ENCODE results near the gene FAM221B.

FAM221B gene, protein sequence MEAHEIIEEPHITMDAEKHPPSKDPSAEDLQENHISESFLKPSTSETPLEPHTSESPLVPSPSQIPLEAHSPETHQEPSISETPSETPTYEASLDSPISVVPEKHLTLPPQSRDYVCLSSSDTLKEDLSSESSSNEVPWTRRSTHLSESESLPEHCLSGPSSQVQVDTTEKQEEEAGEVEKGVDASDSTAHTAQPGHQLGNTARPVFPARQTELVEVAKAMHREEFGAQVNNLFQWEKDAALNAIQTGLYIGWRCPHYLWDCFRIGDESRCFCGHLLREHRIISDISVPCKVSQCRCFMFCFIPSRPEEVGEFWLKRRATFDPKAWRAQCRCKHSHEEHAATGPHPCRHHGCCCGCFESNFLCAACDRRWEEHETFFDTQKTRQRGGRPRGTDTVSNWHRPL

DNA sequence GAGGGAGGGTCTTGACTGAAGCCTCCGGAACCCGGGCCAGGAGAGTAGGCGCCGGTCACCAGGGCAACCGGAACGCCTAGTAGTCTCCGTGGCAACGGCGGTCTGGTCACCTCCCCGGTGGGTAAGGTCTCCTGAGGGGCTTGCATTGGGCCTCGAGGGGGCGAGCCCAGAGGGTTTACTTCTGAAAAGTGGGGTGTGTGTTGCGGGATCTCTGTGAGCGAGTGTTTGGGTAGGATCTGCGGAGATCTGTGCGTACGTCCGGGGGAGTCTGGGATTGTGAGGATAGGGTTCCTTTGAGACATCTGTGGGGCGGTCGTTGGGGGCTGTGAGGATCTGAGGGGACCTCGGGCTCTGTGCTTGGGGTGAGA is at the start of gene FAM221B:
TSS of gene FAM221B (minus strand) at position 17 of the 368 bp plus-strand sequence. CDS start 2,571 bp downstream, outside the sequence.
- no peak for DNase-seq (ENCODE audit: low spot score)

DNA sequence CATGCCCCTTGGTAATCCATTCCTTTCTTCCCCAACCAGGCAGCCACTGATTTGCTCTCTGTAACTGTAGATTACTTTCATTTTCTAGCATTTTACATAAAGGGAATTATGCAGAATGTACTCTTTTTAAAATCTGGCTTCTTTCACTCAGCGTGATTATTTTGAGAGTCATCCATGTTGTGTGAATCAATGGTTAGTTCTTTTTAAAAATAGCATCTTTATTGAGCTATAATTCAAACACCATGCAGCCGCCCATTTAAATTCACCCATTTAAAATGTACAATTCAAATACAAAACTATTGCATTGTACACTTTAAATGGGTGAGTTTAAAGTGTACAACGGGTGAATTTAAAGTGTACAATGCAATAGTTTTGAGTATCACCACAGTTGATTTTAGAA is 44.0 kb upstream of the FAM221B start:
- DNase-seq (ENCODE audit: low spot score), result no peak

DNA sequence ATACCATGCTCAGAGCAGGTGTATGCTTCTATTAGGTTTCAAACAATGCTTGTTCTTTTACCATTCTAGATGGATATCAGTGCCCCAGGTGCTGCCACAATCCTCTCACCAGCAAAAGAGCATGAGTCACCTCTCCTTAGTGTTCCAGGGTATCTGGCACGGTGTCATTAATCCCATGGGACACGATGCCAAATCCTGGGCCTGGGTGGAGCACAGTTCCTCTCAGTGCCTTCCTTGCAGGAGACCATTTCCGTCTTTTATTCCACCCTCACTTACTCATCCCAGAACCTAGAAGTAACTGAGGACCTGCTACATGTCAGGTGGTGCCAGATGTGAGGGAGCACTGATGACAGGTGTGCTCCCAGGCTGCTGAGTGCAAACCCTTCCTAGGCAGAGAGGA is 43.0 kb upstream of the FAM221B start:
- DNase-seq (ENCODE audit: low spot score), result peak; percentile 62

DNA sequence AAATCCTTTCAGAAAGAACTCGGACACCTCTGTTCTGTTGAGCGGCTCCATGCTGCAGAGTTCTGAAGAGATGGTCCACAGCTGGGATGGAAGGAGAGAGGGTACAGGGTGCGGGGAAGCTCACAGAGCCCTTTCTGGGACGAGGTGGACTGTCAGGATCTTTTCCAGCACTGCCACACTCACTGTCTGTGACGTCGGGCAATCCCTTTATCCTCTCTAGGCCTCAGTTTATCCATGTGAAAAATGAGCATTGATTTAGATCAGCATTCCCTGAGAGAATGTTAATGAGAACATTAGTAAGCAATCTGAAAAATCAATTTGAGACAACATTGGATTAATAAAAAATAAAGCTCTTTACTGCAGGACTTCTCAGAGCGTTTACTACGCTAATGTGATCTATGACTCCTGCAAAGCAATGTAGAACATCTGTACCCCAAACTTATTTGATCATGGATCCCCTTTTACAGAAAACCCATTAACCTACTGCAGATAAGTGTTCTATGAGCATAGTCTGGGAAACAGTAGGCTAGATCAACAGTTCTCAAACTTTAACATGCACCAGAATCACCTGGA is 41.9 kb upstream of the FAM221B start, which contains the start of gene OR13J1:
TSS of gene OR13J1 (minus strand) at position 51 of the 573 bp plus-strand sequence. CDS start at position 51, 0 bp downstream.
- DNase-seq (ENCODE audit: low spot score), result no peak

DNA sequence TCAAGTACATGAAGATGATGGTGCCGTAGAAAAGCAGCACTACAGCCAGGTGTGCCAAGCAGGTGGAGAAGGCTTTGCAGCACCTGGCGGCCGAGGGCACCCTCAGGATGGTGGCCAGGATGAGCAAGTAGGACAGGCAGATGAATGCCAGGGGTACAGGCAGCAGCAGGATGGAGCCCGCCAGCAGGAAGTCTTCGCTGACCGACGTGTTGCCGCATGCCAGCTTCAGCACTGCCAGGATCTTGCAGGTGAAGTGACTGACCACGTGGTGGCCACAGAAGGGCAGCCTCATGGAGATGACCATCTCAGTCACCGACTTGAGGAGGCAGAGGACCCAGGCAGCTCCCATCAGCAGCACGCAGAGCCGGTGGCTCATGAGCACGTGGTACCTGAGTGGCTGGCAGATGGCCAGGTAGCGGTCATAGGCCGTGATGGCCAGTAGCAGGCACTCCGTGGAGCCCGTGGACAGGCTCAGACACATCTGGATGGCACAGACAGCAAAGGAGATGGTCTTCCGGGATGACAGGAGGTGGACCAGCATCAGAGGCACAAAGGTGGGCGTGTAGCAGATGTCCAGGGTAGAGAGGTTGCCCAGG is 41.2 kb upstream of the FAM221B start:
- DNase-seq (ENCODE audit: low spot score), result no peak

DNA sequence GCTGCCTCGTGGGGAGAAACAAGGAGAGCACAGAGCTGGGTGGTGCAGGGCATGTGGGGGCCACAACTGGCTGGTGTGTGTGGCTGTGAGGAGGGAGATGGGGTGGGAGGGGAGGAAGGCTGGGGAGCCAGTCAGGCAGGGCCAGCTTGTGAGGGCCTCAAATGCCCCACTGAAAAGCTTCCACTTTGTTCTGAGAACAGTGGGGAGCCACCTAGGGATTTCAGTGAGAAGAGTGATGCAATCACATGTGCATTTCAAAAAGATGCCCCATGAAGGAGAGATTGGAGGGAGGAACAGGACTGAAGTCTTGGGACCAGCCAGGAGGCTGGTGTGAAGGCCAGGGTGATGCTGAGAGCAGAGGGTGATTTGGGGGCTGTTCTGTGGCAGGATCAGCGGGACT is 40.4 kb upstream of the FAM221B start:
- no peak for DNase-seq (ENCODE audit: low spot score)

DNA sequence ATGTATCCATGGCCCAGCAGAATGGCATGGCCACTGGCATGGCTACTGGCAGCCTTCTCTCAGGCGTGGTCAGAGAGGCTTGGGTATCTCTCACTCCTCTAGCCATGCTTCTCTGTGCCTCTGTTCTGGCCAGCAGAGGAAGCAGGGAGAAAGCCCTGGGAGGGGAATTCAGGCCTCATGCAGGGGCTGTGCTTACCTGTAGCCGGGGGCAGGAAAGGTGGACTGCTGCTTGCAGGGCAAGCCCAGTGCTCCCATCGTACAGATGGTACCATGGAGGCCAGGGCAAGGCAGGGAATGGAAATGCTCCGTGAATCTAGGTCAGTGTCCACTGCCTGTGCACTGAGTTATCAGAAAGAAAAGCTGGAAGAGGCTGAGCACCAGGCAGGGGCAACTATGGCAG is 39.0 kb upstream of the FAM221B start:
- DNase-seq (ENCODE audit: low spot score), result no peak

DNA sequence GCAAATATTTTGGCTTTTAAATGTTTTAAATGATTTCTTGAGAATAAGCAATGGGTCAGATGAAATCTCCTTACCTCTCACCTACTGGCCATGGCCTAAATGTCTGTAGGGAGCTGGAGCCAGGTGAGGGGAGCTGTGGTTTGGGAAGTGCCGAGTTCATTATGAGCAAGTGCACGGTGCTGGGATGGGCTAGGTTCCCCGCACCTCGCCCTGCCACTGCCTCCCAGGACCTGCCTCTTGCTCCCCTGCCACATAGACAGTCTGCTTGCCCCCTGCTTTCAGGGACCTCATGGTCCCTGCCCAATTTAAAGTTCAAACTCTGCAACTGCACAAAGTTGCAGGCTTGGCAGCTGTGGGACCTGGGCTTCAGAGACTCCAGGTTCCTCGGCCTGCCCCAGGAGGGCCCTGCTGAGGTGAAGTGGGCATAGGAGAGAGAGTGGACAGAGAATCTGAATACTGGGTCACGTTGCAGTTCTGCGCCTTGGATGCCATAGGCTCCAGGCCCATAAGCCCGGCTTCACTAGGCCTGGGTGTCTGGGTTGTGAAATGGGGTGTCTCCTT is 36.2 kb upstream of the FAM221B start:
- no peak for DNase-seq (ENCODE audit: low spot score)

DNA sequence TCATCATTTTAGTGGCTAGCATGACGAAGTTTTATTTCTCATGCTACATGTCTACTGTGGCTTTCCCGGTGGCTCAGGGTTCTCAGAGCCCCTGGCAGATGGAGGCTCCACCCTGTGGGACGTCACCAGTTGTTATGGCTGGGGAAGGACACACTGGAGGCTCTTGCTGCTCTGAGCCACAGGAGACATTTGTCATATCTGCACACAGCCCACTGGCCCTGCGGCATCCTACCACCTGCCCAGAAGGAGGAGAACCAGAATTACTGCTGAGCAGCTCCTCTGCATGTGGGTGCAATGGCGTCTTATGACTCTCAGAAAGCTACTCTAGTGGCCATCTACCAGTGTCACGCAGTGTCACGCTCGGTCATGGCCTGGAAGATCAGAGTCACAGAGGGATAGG is 35.1 kb upstream of the FAM221B start:
- DNase-seq (ENCODE audit: low spot score), result no peak

DNA sequence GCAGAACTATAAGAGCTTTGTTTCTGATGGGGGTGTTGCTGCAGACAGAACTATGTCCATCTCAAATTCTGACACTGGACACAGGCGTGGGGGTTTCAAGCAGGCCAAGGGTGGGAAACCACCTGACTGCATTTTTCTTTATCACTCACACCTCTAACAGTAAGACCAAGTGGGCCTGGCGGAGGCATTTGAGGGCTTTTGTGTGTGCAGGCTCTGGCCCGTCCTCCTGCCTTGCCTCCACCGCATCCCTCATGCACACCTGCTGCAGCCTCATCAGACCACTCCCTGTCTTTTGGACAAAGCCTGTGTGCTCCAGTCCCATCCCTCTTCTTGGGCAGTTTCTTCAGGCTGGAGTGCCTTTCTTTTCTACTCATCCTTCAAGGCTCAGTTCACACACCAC is 33.8 kb upstream of the FAM221B start:
- DNase-seq (ENCODE audit: low spot score), result no peak

DNA sequence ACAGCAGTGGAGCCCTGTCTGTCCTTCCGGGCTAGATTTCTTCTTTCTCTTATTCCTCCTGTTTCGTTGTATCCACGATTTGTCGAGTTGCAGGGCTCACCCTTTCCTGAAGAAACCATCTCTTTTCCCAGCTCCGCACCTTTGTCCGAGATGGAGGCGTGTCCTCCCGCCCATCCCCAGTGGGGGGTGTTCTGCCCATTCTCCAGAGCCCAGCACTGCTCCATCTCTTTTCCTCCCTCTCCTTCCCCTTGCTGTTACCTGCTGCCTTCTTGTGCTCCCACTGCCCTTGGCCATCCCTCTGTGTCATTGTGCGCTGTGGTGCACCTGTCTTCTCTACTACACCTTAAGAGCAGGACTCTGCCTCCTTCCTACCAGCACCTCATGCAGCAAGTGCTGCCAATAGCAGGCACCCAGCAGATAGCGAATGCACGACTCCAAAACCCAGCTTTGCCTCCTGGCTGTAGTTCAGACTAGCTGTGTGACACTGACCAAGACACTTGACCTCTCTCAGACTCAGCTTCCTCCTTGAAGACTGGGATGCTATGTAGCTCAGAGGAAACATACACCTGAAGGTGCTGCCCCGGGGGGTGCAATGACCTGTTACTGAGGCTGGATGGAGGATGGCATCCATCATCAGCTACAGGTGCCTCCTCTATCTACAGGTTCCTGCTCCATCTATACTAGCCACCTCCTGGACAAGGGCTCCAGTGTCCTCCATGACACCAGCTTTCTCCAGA is 32.8 kb upstream of the FAM221B start:
- no peak for DNase-seq (ENCODE audit: low spot score)

DNA sequence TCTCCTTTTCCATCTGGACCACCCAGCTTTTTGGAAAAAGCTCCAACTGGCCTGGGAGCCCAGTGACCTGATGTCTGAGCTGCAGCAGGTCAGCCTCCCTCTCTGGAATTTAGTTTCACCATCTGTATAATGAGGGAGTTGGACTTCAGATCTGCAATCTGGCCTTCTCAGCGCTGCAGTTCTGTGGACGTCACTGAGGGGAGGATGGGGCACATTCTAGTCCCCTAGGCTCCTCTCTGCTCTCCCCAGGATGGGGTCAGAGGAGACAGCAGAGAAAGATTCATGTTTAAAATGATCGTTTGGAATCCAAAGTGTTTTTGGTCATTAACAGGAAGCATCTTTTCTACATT is 31.4 kb upstream of the FAM221B start:
- no peak for DNase-seq (ENCODE audit: low spot score)

DNA sequence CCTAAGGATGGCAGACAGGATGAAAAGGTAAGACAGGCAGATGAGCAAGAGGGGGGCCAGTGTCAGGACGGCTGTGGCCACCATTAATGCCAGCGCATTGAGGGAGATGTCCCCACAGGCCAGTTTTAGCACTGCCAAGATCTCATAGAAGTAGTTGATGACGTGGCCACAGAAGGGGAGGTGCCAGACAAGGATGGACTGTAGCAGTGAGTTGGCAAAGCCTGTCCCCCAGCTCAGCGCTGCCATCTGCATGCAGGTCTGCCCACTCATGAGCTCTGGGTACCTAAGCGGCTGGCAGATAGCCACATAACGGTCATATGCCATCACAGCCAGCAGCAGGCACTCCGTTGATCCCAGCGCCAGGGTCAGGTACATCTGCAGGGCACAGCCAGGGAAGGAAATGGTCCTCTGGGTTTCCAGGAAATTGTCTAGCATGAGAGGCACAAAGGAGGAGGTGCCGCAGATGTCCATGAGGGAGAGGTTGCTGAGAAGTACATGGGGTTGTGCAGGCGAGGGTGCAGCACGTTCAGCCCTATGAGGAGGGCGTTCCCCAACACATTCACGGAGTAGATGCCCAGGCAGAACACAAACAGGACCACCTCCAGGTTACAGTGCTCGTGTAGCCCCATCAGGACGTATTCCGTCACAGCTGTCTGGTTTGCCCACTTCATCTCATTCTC is 30.9 kb upstream of the FAM221B start:
- peak; percentile 44 for DNase-seq (ENCODE audit: low spot score)

DNA sequence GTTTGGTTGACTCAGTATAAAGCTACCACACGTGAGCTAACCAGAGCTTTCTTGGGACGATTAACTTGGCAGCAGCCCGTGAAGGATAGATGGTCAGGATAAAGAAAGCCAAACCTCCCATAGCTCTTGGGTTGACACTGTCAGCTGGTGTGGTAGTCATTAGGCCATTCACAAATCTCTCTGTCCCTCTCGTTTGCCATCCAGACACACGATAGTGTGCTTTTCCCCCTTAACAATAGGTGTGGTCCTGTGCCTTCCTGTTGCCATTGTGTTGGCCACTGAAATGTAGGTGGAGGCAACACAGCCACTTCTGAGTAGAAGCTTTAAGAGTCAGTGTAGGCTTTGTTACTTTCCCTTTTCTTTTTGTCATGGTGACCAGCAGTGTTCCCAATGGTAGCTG is 29.9 kb upstream of the FAM221B start:
- DNase-seq (ENCODE audit: low spot score), result no peak

DNA sequence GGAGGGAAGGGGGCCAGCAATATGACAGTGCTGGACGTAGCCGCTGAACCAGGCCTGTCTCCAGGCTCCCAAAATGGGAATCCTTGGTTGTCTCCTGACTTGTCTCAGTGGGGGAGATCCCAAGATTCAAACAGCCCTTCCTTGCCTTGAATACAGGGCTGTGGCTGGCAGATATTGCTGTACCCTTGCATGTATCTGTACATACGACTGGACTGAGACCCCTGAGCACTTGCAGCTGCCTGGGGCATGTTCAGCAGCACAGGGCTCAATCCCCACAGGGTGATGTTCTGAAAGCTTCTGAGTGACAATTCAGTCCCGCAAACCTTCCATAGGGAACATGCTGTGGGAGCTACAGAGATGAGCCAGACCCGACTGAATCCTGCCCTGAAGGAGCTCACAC is 28.4 kb upstream of the FAM221B start:
- no peak for DNase-seq (ENCODE audit: low spot score)

DNA sequence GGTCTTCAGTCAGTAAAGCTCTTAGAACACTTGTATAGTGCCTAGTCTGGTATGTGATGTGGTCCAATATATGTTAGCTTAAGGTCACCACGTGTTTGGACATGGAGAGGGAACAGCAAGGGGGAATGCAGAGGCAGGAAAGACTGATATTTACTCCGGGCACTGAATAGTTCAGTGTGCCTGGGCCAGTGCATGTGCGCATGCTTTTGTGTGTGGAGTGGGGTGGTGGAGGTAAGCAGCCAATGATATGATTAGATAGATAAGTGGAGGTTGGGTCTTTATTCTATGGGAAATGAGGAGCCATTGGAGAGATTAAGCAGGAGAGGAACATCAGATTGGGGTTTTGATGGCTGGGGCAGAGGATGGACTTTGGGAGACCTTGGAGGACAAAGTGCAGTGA is 27.7 kb upstream of the FAM221B start:
- DNase-seq (ENCODE audit: low spot score), result no peak

DNA sequence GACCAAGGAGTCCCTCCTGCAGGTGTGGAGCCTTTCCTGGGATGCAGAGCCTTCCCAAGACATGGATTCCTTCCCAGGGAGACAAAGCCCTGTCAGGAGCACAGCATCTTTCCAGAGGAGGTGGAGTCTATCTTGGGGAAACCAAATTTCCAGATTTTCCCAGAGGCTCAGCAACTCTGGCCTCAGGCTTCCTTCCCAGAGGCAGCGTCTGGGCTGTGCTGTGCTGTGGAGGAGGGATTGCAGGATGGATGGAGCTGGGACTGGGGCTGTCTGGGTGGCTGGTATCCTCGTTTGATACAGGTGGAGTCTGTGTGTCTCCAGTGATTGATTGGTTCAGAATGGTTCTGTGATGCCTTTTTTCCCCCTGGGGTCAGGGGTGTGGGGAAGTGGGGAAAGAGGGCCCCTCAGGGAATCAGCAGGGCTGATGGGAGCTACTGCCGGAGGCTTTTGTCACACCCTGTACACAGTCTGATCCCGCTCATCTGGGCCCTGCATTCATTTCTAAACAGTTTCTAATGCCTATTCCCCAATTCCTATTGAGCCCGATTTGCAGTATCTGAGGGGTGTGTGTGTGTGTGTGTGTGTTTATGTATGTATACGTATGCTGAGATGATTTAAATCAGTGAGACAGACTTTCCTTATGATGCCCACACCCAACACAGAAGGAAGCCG is 25.7 kb upstream of the FAM221B start:
- DNase-seq (ENCODE audit: low spot score), result no peak

DNA sequence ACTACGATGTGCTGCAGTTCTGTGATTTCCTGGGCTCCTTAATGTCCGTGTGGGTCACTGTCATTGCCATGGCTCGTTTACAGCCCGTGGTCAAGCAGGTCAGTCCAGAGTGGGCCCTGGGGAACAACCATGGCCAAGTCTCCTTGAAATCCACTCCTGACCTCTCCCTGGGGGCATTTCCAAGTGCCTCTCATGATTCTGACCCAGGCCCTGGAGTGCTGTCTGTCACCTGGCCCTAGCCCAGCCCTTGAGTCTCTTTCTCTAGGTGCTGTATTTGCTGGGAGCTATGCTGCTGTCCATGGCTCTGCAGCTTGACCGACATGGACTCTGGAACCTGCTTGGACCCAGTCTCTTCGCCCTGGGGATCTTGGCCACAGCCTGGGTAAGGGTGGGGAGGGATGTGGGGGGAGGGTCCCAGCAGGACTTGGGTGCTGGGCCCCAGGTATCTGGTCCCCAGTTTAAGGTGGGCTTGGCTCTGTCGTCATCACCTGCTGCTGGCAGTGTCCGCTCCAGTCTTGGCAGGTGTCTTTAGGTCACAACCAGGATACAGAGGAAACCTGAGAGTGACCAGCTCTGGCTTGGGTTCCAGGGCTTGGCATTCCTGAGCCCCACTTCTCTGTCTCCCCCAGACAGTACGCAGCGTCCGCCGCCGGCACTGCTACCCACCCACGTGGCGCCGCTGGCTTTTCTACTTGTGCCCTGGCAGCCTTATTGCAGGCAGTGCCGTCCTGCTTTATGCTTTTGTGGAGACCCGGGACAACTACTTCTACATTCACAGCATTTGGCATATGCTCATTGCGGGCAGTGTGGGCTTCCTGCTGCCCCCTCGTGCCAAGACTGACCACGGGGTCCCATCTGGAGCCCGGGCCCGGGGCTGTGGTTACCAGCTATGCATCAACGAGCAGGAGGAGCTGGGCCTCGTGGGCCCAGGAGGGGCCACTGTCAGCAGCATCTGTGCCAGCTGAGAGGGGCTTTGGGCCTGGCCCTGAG is 24.6 kb upstream of the FAM221B start:
- no peak for DNase-seq (ENCODE audit: low spot score)

DNA sequence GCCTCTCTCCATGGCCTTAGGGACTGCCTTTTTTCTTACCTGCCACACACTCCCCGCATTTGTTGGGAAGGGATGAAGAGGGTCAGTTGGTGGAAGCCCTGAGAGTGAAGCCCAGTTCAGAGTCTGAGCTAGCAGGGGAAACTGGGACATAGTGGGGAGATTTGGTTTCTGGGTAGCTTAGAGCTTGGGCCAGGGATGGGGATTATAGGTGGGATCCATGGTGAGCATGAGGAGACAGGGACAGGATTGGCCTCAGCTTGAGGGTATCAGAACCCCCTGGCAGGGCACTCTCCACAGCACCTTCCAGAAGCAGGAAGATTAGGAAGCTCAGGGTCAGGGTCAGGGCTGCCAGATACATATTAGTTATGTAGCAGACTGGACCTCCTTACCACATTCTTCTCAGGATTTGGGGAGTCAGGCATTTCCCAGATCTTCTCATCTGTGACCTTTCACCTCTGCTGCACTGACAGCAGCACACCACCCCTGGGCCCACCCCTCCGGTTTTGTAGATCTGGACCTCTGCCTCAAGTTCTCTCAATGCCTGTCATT is 23.8 kb upstream of the FAM221B start:
- DNase-seq (ENCODE audit: low spot score), result no peak

Data from SW480 (cell line).